Small intestine (tissue), 7 donors: ENCODE data around the gene FNDC5. TPM values are rescaled to one million over a fixed set of nuclear protein-coding genes. Genes with fewer than 3 reads are reported as not detected.

Experiments used
- DNase-seq, 2 donors: peaks; one replicate each; pipeline versions ENCODE4 v3.0.0 to v3.0.0-alpha.2; 2013
- FAIRE-seq: peaks from 2 replicates; lab custom pipeline; 2012; peaks lifted over from hg19 to GRCh38; lab: Jason Lieb, UNC
- H3K27ac ChIP-seq, 3 donors: one replicate each; pipeline ENCODE4 v1.5.1; 2013; ENCODE audit warnings: low read length in 2 of 3, mild to moderate bottlenecking in 2 of 3, control low read depth in 1 of 3, inconsistent platforms in 1 of 3, low read depth in 1 of 3, moderate library complexity in 1 of 3
- H3K27me3 ChIP-seq, 3 donors: one replicate each; pipeline ENCODE4 v1.6.1; 2013; ENCODE audit warnings: low read length in 3 of 3, inconsistent platforms in 1 of 3; ENCODE audit not compliant: control insufficient read depth in 3 of 3, insufficient read depth in 3 of 3
- H3K36me3 ChIP-seq, 3 donors: one replicate each; pipeline ENCODE4 v1.6.1; 2013; ENCODE audit warnings: low read length in 3 of 3, inconsistent platforms in 1 of 3, low read depth in 1 of 3, mild to moderate bottlenecking in 1 of 3, moderate library complexity in 1 of 3; ENCODE audit not compliant: control insufficient read depth in 3 of 3, insufficient read depth in 2 of 3
- H3K4me1 ChIP-seq, 3 donors: one replicate each; pipeline ENCODE4 v1.6.1; 2013; ENCODE audit warnings: low read length in 2 of 3, inconsistent platforms in 1 of 3, low read depth in 1 of 3, mild to moderate bottlenecking in 1 of 3, moderate library complexity in 1 of 3; ENCODE audit not compliant: control insufficient read depth in 3 of 3, insufficient read depth in 2 of 3
- H3K4me3 ChIP-seq, 3 donors: one replicate each; pipeline ENCODE4 v1.5.1; 2013; ENCODE audit warnings: low read length in 3 of 3, control low read depth in 1 of 3, inconsistent platforms in 1 of 3, low read depth in 1 of 3, mild to moderate bottlenecking in 1 of 3, moderate library complexity in 1 of 3
- H3K9me3 ChIP-seq, 2 donors: one replicate each; pipeline ENCODE4 v1.6.1; 2013; ENCODE audit warnings: low read depth in 1 of 2, low read length in 1 of 2; ENCODE audit not compliant: control insufficient read depth in 2 of 2, insufficient read depth in 1 of 2
- WGBS, 3 donors: extraction: QIAGEN DNeasy Blood & Tissue Kit; methylation state at CpG; one replicate each; pipeline ENCODE4 v1.1.7; 2013; 5-methylcytosine and 5-hydroxymethylcytosine counted together
- polyA plus RNA-seq, 4 donors: library from polyadenylated mRNA; stranded (reverse) in 3 of 4; unstranded in 1 of 4; fragments of 200-250 nt in 3 of 4; fragments of 120-200 nt in 1 of 4; gene quantifications; one replicate each; pipeline versions ENCODE4 v1.2.1 to v1.2.3, GENCODE V29; 2013
- donor health status: healthy with polysubstance abuse.
- donor health status: control.
- donor health status: control.
- donor health status: Bipolar disorder and iron deficiency.
- donor health status: healthy.

The FNDC5 gene
- polyA plus RNA-seq, 4 donors = 1.1 to 5.5 (median 1.2) TPM; not detected in 1

DNA sequence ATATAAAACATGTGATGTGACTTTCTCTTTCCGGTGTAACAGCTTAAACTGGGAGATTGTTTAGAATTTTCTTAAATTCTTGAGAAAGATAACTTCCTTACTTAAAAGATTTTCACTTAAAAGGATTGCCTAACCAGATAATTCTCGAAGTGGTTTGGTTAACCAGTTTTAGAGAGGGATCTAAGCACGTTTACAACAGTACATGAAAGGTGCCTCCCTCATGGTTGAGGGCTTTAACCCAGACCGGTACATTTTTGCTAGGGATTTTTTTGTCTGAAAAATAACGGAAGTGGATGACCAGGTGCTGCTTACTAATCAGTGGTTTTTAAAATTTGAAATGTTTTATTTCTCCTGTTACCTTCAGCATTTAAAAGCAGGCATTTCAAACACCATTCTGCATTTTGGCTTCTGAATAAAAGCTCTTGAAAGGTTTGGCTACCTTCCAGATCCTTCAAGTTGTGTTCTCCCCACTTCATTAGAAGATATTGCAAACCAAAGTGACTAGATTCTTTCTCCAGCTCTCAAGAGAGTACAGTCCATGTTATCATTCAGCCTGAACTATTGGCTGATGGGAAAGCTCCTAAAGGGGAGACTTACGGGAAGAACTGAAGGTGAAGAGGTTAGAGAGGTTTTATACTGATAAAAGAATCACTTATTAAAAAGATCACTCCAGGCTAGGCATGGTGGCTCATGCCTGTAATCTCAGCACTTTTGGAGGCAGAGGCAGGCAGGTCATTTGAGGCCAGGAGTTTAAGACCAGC, 40.4 kb downstream of the FNDC5 start:
- Histone ChIP-seq H3K27me3 (no peaks in the 10 kb centered on the region), H3K36me3 (peaks cover 15 to 18% (median 18%) of the 10 kb centered on the region in 3 donors), H3K27ac (no peak overlapping the region), H3K9me3 (no peaks in the 10 kb centered on the region), H3K4me3 (no peak overlapping the region), H3K4me1 (no peaks in the 10 kb centered on the region)
- FAIRE-seq = no peak
- no peak for DNase-seq
- WGBS, 3 donors = 83 to 88% (median 86%) methylated on average over 6 of the region's 6 CpGs

GRCh38 chr1:32828341-32828740, 42.4 kb downstream of the FNDC5 start:
- H3K27me3 ChIP-seq = no peaks in the 10 kb centered on the region
- FAIRE-seq (no peak), DNase-seq (peak in 1 of 2 donors; percentile 11)
- H3K27ac ChIP-seq = no peak overlapping the region
- H3K4me1 ChIP-seq = no peaks in the 10 kb centered on the region
- no peak overlapping the region for H3K4me3 ChIP-seq
- peaks cover 15 to 18% (median 17%) of the 10 kb centered on the region in 3 donors for H3K36me3 ChIP-seq
- 89 to 92% (median 91%) methylated on average over 7 of the region's 7 CpGs for WGBS, 3 donors
- H3K9me3 ChIP-seq = no peaks in the 10 kb centered on the region

DNA sequence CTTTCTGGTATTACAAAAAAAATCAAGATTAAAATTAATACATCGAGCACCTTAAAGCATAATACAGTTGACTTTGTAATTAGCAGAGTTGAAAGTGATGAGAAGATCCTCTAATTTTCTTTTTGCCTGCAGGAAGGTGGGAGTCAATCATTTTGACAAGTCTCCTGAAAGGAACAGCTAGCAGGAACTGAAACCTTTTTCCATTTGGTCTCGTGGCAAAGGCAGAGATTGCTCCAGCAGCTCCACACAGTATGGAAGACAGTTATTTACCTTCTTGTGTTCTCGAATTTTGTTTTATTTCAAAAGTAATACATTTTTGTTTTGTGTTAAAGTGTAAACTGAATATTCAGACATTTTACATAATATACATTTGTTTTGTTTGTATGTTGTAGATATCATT, 45.5 kb downstream of the FNDC5 start:
- Histone ChIP-seq H3K36me3 (peaks cover 14 to 15% (median 15%) of the 10 kb centered on the region in 3 donors), H3K27ac (no peak overlapping the region), H3K4me3 (no peak overlapping the region), H3K4me1 (no peaks in the 10 kb centered on the region), H3K27me3 (no peaks in the 10 kb centered on the region), H3K9me3 (no peaks in the 10 kb centered on the region)
- FAIRE-seq (no peak), DNase-seq (no peak)
- WGBS, 3 donors = 85 to 93% (median 89%) methylated on average over 3 of the region's 3 CpGs

DNA sequence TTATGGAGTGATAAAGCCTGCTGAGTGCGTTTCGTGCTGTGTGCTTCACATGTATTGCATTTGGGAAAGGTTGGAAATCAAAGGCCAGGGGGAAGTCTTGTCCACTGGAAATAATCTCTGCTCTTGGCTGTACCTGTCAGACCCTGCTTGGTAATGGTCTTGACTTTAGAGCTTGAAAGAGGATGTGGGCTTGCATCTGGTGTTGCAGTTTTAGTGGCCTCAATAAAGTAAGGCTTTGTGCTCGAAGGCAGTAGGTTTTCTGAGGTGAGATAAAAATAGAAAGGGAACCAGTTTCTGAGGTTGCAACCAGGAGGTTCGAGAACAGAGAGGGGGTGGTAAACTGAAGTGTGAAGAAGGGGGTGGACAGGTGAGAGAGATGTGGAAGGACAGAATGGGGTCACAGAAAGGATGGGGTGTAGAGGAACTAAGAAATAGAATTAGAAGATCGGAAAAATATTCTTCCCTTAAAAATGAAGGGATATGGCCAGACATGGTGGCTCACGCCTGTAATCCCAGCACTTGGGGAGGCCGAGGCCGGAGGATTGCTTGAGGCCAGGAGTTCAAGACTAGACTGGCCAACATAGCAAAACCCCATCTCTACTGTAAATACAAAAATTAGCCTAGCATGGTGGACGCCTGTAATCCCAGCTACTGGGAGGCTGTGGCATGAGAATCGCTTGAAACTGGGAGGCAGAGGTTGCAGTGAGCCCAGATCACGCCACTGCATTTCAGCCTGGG, 51.7 kb downstream of the FNDC5 start:
- peaks cover 0 to 11% (median 6%) of the 10 kb centered on the region in 3 donors for H3K4me1 ChIP-seq
- no peak for FAIRE-seq
- peak overlapping the region in 2 of 3 donors; percentile 86 to 95 for H3K27ac ChIP-seq

DNA sequence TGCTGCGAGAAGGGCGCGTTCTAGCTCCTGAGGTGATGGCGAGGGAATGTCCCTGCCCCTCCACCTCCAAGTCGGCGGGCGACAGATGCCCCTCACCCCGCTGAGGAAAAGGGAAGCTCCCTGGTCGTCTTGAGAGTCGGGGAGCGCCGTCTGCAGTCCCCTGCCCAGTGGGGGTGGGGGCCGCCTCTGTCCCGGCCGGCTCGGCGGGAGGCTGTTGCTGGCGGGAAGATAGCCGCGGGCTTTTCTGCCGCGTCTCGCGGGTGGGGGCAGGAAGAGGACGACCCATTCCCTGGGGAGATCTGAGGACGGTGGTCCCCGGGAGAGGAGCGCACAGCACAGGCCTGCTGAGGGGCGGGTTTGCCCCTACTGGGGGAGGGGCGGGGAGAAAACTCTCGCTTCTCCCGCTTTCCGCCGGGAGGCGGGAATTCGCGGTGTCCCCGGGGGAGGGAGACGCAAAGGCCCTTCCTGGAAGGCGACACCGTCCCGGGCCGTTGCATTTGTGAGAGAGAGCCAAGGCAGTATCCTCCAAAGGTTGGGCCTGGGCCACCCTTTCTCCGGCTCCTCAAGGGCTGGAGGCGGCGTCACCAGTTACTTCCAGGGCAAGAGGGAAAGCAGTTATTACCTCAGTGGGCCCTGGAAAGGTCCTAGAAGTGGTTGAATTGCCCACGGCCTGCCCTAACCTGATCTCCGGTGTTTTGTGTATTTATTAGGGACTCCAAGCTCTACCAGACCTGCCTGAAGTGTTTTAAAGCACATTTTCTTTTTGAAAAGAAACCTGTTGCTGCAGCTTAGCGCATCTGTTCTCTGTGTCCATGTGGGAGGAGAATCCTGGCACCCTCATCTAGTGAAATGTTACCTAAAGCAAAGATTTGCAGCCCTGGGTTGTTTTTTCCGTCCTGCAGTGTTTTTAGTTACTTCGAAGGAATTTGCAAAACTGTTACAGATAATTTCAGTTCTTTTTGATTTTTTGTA, 52.6 kb downstream of the FNDC5 start:
- peak; percentile 69 to 78 for DNase-seq
- H3K27me3 ChIP-seq = no peaks in the 10 kb centered on the region
- H3K27ac ChIP-seq = peak overlapping the region; percentile 86 to 95 (median 92)
- peak overlapping the region; percentile 79 to 84 (median 81) for H3K4me3 ChIP-seq
- WGBS, 3 donors = 1% methylated on average over 40 to 51 of the region's 51 CpGs
- FAIRE-seq = no peak
- no peaks in the 10 kb centered on the region for H3K9me3 ChIP-seq
- H3K36me3 ChIP-seq = peaks cover 0 to 5% (median 0%) of the 10 kb centered on the region in 3 donors
- peaks cover 0 to 12% (median 11%) of the 10 kb centered on the region in 3 donors for H3K4me1 ChIP-seq

More for the DNA sequence above, 51.7 kb downstream of the FNDC5 start:
- DNase-seq = peak; percentile 18 to 30
- H3K36me3 ChIP-seq = peaks cover 0 to 4% (median 0%) of the 10 kb centered on the region in 3 donors
- no peaks in the 10 kb centered on the region for H3K9me3 ChIP-seq
- 60 to 61% (median 60%) methylated on average over 11 of the region's 11 CpGs for WGBS, 3 donors
- no peaks in the 10 kb centered on the region for H3K27me3 ChIP-seq
- H3K4me3 ChIP-seq = peak overlapping the region in 2 of 3 donors; percentile 79 to 81

DNA sequence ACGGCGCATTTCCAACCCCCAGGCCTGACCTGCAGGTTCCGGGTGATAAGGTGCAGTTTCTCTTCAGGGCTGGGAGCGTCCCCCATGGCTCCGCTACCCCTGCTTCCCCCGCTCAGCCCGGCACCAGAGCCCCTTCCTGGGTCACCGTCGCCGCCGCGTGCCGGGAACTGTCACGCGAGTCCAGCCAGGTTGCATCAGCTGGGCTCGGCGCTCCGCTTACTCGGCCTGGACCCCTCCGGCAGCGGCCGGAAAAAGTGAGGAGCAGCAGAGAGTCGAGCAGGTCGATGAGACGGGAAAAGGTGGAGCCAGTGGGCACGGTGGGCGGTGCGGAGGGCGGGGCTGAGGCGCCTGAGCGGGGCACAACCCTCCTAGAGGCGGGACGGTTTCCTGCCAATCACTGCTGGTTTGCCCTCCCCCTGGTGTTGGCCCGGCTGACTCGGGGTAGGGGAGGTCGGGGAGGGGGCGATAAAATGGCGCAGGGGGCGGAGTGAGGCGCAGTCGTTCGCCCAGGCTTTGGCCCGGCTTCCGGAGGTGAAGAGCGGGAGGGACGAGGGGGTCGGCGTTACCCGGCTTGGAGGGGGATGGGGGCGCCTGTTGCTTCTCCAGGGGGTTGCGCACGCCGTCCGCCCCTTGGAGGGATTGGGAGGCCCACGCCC, 53.4 kb downstream of the FNDC5 start, which contains the start of the genes S100PBP and YARS1:
S100PBP (plus strand) TSS at position 495 of the 656 bp plus-strand sequence. CDS start 8,447 bp downstream, outside the sequence.
YARS1 (minus strand) TSS at position 200 of the 656 bp plus-strand sequence; CDS start at position 86, 114 bp downstream.
- Histone ChIP-seq H3K4me1 (peaks cover 0 to 13% (median 11%) of the 10 kb centered on the region in 3 donors), H3K36me3 (peaks cover 0 to 5% (median 0%) of the 10 kb centered on the region in 3 donors), H3K9me3 (no peaks in the 10 kb centered on the region), H3K4me3 (peak within 1 kb of the TSS; percentile 79 to 84 (median 81)), H3K27ac (peak within 1 kb of the TSS; percentile 86 to 95 (median 92)), H3K27me3 (no peaks in the 10 kb centered on the region)
- FAIRE-seq = no peak
- peak; percentile 99 to 100 for DNase-seq
- WGBS, 3 donors = 0 to 1% (median 1%) methylated on average over 38 to 55 of the region's 55 CpGs

GRCh38 chr1:32816676-32817158, 54.0 kb downstream of the FNDC5 start:
- FAIRE-seq = no peak
- WGBS, 3 donors = 0 to 1% (median 0%) methylated on average over 15 of the region's 15 CpGs
- Histone ChIP-seq H3K4me1 (peaks cover 0 to 15% (median 12%) of the 10 kb centered on the region in 3 donors), H3K36me3 (peaks cover 0 to 5% (median 2%) of the 10 kb centered on the region in 3 donors), H3K27me3 (no peaks in the 10 kb centered on the region), H3K27ac (peak overlapping the region; percentile 77 to 95 (median 82)), H3K9me3 (no peaks in the 10 kb centered on the region), H3K4me3 (peak overlapping the region; percentile 79 to 84 (median 81))
- peak in 1 of 2 donors; percentile 40 for DNase-seq
